OCI-LY3 (cell line): ENCODE results near the gene LTBR.

Experiments used
- H2AFZ ChIP-seq: fragments of 200-600, 300-600 bp; shearing (Covaris generic); 2 replicates; pipeline ENCODE4 v1.6.0; 2014; ENCODE audit warnings: antibody characterized with exemption, low read depth, low read length
- H3K27ac ChIP-seq: fragments of 200-600, 300-600 bp; sonication (generic); 2 replicates; pipeline ENCODE4 v1.5.1; 2014; ENCODE audit warnings: mild to moderate bottlenecking, low read length, moderate library complexity, mixed read lengths
- H3K27me3 ChIP-seq: fragments of 200-600, 300-600 bp; sonication (generic); 2 replicates; pipeline ENCODE4 v1.6.1; 2014; ENCODE audit warnings: low read depth, low read length, mixed read lengths
- H3K36me3 ChIP-seq: fragments of 200-600, 300-600 bp; sonication (generic); replicated peaks from 2 replicates; pipeline ENCODE3; 2014; ENCODE audit warnings: low read depth, low read length, mixed read lengths
- H3K4me1 ChIP-seq: fragments of 300-600, 200-600 bp; sonication (generic); 2 replicates; pipeline ENCODE4 v1.6.1; 2014; ENCODE audit warnings: low read length, mixed read lengths
- H3K4me2 ChIP-seq: fragments of 200-600, 300-600 bp; sonication (generic); 2 replicates; pipeline ENCODE4 v1.6.1; 2014; ENCODE audit warnings: low read length, mixed read lengths
- H3K4me3 ChIP-seq: fragments of 300-600, 200-600 bp; sonication (generic); 2 replicates; pipeline ENCODE4 v1.5.1; 2014; ENCODE audit warnings: antibody characterized with exemption, mild to moderate bottlenecking, low read length, moderate library complexity
- H3K79me2 ChIP-seq: fragments of 300-600, 200-600 bp; shearing (Covaris generic); 2 replicates; pipeline ENCODE4 v1.6.1; 2014; ENCODE audit warnings: mild to moderate bottlenecking, low read length, mixed read lengths
- H3K9ac ChIP-seq: fragments of 300-600, 200-600 bp; shearing (Covaris generic); 2 replicates; pipeline ENCODE4 v1.6.0; 2014; ENCODE audit warnings: mild to moderate bottlenecking, low read length, moderate library complexity
- H3K9me3 ChIP-seq: fragments of 200-600, 300-600 bp; shearing (Covaris generic); 2 replicates; pipeline ENCODE4 v1.6.1; 2014; ENCODE audit warnings: low read length, mixed read lengths; ENCODE audit not compliant: insufficient read depth
- H4K20me1 ChIP-seq: fragments of 200-600, 300-600 bp; sonication (generic); 2 replicates; pipeline ENCODE4 v1.6.1; 2016; ENCODE audit warnings: low read length, mixed read lengths; ENCODE audit not compliant: insufficient read depth
- CTCF ChIP-seq: fragments of 200-600, 300-600 bp; sonication (generic); IDR thresholded peaks from 2 replicates; pipeline ENCODE4 v1.5.1; 2014; ENCODE audit warnings: antibody characterized with exemption, low read length, low read depth
- EZH2phosphoT487 ChIP-seq: fragments of 200-600 bp; shearing (Covaris generic); IDR thresholded peaks from 2 replicates; pipeline ENCODE4 v1.6.1; 2018; ENCODE audit warnings: antibody characterized with exemption, mixed run types, low read depth

LTBR gene

GRCh38 chr12:6387541-6387940 is 3.6 kb downstream of the LTBR start:
- no peaks in the 10 kb centered on the region for H3K36me3 ChIP-seq
- no peak overlapping the region for H3K27ac ChIP-seq
- H3K27me3 ChIP-seq = peaks cover 32% of the 10 kb centered on the region
- TF ChIP-seq EZH2phosphoT487 (no peak), CTCF (no peak)
- H3K4me3 ChIP-seq = no peak overlapping the region
- no peak overlapping the region for H3K4me2 ChIP-seq
- H3K9me3 ChIP-seq = no peaks in the 10 kb centered on the region
- no peaks in the 10 kb centered on the region for H4K20me1 ChIP-seq
- no peaks in the 10 kb centered on the region for H3K4me1 ChIP-seq
- H2AFZ ChIP-seq = no peak overlapping the region
- no peaks in the 10 kb centered on the region for H3K79me2 ChIP-seq
- no peak overlapping the region for H3K9ac ChIP-seq

- TF ChIP-seq EZH2phosphoT487 (no peak), CTCF (no peak)
- Histone ChIP-seq H3K27ac (no peak overlapping the region), H4K20me1 (no peaks in the 10 kb centered on the region)
Observed at GRCh38 chr12:6390084-6390799, 6.3 kb downstream of the LTBR start.

GRCh38 chr12:6391013-6391412 is 7.1 kb downstream of the LTBR start:
- Histone ChIP-seq H3K79me2 (no peaks in the 10 kb centered on the region), H3K9ac (no peak overlapping the region), H3K4me3 (no peak overlapping the region), H3K27ac (no peak overlapping the region), H3K36me3 (no peaks in the 10 kb centered on the region), H4K20me1 (no peaks in the 10 kb centered on the region), H3K4me2 (no peak overlapping the region), H2AFZ (no peak overlapping the region), H3K27me3 (peaks cover 33% of the 10 kb centered on the region), H3K9me3 (no peaks in the 10 kb centered on the region), H3K4me1 (no peaks in the 10 kb centered on the region)
- TF ChIP-seq CTCF = no peak
- TF ChIP-seq EZH2phosphoT487 = no peak

More at GRCh38 chr12:6390084-6390799, 6.3 kb downstream of the LTBR start:
- no peaks in the 10 kb centered on the region for H3K9me3 ChIP-seq
- no peak overlapping the region for H3K4me3 ChIP-seq
- H3K36me3 ChIP-seq = no peaks in the 10 kb centered on the region
- no peaks in the 10 kb centered on the region for H3K79me2 ChIP-seq
- H3K4me2 ChIP-seq = no peak overlapping the region
- H3K4me1 ChIP-seq = no peaks in the 10 kb centered on the region
- H3K27me3 ChIP-seq = peaks cover 32% of the 10 kb centered on the region
- no peak overlapping the region for H3K9ac ChIP-seq
- no peak overlapping the region for H2AFZ ChIP-seq

GRCh38 chr12:6392504-6392903 is 8.5 kb downstream of the LTBR start:
- no peaks in the 10 kb centered on the region for H3K9me3 ChIP-seq
- no peaks in the 10 kb centered on the region for H3K4me1 ChIP-seq
- no peak overlapping the region for H3K9ac ChIP-seq
- H3K36me3 ChIP-seq = no peaks in the 10 kb centered on the region
- no peak overlapping the region for H3K27ac ChIP-seq
- H3K79me2 ChIP-seq = no peaks in the 10 kb centered on the region
- no peak overlapping the region for H3K4me3 ChIP-seq
- no peak overlapping the region for H3K4me2 ChIP-seq
- H3K27me3 ChIP-seq = peaks cover 25% of the 10 kb centered on the region
- TF ChIP-seq CTCF (no peak), EZH2phosphoT487 (no peak)
- H4K20me1 ChIP-seq = no peaks in the 10 kb centered on the region
- no peak overlapping the region for H2AFZ ChIP-seq
